Loucy (cell line): ENCODE results near the gene MEAF6.

ENCODE experiments used
- EZH2phosphoT487 ChIP-seq: fragments of 200-600 bp; IDR thresholded peaks from 2 replicates; pipeline ENCODE4 v1.6.1; 2018; ENCODE audit warnings: antibody characterized with exemption, mild to moderate bottlenecking, moderate library complexity, borderline replicate concordance
- TF ChIP-seq, protein P1 (sequence below): fragments of 200-600 bp; sonication (generic); conservative IDR thresholded peaks from 2 replicates; pipeline ENCODE4 v1.5.1; 2014; ENCODE audit warnings: mild to moderate bottlenecking, antibody characterized with exemption, low read length

DNA sequence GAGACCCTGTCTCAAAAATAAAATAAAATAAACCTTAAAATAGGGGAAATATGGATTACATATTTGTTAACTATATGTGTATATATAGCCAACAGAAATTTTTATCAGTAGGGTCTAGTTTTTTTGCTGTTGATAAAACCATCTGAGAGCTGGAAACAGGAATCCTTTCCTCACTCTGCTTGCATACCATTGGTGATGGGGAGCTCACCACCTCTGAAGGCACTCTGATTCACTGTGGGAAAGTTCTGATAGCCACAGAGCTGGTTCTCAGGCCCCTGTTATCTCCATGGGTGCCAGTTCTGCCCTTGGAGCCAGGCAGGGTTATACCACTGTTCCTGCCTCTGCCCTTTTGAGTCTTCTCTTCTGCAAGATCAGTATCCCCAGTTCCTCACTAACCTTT lies 58.0 kb downstream of the MEAF6 start:
- TF ChIP-seq, protein P1, sequence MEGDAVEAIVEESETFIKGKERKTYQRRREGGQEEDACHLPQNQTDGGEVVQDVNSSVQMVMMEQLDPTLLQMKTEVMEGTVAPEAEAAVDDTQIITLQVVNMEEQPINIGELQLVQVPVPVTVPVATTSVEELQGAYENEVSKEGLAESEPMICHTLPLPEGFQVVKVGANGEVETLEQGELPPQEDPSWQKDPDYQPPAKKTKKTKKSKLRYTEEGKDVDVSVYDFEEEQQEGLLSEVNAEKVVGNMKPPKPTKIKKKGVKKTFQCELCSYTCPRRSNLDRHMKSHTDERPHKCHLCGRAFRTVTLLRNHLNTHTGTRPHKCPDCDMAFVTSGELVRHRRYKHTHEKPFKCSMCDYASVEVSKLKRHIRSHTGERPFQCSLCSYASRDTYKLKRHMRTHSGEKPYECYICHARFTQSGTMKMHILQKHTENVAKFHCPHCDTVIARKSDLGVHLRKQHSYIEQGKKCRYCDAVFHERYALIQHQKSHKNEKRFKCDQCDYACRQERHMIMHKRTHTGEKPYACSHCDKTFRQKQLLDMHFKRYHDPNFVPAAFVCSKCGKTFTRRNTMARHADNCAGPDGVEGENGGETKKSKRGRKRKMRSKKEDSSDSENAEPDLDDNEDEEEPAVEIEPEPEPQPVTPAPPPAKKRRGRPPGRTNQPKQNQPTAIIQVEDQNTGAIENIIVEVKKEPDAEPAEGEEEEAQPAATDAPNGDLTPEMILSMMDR: no peak
- no peak for TF ChIP-seq EZH2phosphoT487
